Stimulated activated CD4-positive, alpha-beta T cell treated with anti-CD3 and anti-CD28 coated beads, Interleukin-4, amount 100 ng/mL, for 24 hours (primary cell): ENCODE data around the gene AIRE.
A peak's percentile ranks its signal among the peaks of the same experiment; 100 is the strongest.
"Not testable (repeated sequence)": the region's sequence is repeated elsewhere in the genome, so short reads cannot be mapped to it uniquely, and the experiment has no call there.

Source experiments
- DNase-seq: peaks from one replicate; pipeline ENCODE4 v3.0.0-alpha.2; 2020

AIRE gene

GRCh38 chr21:44338971-44339910 lies 53.6 kb downstream of the AIRE start, which contains the start of gene CFAP410:
CFAP410 (minus strand) TSS chr21:44339390; CDS start chr21:44339194, 196 bp downstream.
- DNase-seq, result peak; percentile 94

- not testable (repeated sequence) for DNase-seq
These were observed 56.2 kb downstream of the AIRE start for GRCh38 chr21:44341726-44342458.

GRCh38 chr21:44342981-44343380 lies 57.3 kb downstream of the AIRE start:
- not testable (repeated sequence) for DNase-seq

- DNase-seq, result no peak
These were observed 59.0 kb downstream of the AIRE start for GRCh38 chr21:44344541-44345183.

- no peak for DNase-seq
These were observed 59.8 kb downstream of the AIRE start for GRCh38 chr21:44345495-44345894.

- DNase-seq, result no peak
These were observed 62.3 kb downstream of the AIRE start for GRCh38 chr21:44347911-44348451.
